HG02943 (cell line): Measurements from ENCODE around the gene NOC2L.

Source experiments
- ATAC-seq: cut with Tn5 transposase; IDR thresholded peaks from one replicate; pipeline ENCODE4 v1.9.1; 2021; ENCODE audit warnings: mild to moderate bottlenecking, low read depth, moderate library complexity; ENCODE audit not compliant: unreplicated experiment

Gene NOC2L

DNA sequence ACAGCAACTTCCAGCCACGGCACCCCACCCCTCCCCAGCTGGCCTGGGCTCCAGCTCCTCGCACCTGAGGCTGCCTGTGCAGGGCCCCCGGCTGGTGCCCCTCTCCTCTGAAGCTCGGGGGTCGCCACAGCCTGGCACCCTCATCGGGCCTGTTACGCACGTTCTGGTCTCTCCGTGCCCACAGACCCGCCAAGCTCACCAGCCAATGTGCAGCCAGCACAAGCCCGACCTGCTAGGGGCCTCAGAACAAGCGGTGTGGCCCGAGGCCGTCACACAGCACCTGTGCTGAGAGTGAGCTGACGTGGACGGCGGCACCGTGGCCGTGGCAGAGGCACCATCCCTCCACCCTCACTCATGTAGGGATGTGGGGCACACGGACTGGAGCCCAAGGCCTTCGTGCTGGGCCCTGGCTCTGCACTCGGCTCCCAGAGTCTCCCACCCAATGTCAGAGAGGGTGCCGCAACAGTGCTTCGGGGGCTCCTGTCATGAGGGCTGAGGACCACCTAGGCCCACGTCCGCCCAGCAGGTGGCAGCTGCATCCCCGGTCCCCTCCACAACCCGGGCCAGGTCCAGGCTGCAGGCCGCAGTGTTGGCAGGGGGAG is 39.7 kb downstream of the NOC2L start:
- ATAC-seq, result no peak

DNA sequence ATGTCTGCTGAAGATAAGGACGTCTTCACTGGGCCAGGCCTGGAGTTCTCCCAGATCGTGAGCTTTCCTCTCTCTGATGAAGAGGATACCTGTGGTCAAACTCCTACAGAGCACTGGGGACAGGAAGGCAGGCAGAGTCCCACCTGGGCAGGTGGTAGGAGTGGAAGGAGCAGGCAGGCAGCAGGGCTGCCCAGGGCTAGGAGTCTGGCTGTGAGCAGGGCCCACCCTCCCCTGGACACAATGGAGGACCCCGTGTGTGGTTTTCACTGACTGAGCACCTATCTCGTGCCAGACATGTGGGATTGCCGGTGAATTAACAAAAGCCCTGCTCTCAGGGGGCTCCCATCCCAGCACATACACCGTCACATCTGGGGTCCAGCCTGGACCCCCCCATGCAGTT is 40.2 kb downstream of the NOC2L start:
- no peak for ATAC-seq

DNA sequence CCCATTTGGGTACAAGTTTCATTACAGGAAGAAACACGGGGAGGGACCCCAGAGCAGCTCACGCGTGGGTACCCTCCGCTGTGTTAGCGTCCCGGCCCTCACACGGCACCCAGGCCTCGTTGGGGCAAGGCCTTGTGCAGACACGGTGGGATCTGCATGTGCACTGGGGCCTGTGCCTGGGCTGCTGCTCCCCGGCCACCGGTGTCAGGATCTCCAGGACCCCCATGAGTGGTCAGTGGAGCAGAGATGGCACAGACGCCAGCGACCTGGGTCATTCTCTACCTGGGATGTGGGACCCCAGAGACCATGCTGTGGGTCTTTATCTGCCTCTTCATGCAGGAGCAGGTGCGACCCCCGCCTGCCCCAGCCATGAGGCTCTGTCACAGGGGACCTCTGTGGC is 40.7 kb downstream of the NOC2L start:
- ATAC-seq, result no peak

DNA sequence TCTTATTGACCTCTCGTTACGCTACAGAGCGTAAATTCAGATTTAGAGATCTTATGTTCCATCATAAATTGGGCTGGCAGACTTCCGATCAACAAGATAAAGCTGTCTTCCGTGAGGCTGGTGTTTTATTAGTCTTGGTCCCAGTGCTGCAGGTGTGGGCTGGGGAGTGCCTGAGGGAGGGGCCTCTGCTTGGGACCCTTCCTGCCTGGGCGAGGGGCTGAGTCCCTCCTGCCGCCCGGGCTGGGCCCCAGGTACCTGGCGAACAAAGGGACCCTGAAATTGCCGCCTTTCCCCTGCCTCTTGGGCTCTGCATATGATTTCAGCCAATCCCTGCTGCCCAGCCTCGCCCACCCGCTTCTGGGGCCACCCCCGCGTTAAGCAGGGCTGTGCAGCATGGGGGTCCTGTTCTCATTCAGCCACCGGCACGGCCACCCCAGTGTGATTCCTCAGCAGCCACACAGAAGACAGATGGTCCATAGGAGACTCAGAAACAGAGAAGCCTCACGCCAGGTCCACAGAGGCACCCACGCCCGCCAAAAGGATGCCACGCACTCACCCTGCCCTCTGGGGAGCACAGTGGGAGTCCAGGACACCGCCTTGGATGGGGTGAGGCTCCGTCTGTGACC is 41.5 kb downstream of the NOC2L start:
- no peak for ATAC-seq

DNA sequence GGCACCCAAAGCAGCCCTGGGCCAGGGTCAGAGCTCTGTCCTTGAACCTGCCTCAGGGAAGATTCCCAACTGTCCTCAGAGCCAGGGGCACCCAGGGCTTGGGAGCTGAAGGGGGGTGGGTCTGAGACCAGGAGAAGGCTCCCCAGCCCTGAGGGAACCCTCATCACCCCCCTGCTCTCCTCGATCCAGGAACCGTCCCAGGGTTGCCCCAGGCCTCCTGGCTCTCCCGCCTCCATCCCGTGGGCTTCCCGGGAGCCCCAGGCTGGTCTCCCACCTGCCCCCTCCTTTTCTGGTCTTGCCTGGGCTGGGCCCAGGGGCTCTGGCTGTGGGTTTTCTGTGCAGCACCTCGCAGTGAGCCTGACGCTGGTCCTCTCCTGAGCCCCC is 42.0 kb downstream of the NOC2L start:
- no peak for ATAC-seq

DNA sequence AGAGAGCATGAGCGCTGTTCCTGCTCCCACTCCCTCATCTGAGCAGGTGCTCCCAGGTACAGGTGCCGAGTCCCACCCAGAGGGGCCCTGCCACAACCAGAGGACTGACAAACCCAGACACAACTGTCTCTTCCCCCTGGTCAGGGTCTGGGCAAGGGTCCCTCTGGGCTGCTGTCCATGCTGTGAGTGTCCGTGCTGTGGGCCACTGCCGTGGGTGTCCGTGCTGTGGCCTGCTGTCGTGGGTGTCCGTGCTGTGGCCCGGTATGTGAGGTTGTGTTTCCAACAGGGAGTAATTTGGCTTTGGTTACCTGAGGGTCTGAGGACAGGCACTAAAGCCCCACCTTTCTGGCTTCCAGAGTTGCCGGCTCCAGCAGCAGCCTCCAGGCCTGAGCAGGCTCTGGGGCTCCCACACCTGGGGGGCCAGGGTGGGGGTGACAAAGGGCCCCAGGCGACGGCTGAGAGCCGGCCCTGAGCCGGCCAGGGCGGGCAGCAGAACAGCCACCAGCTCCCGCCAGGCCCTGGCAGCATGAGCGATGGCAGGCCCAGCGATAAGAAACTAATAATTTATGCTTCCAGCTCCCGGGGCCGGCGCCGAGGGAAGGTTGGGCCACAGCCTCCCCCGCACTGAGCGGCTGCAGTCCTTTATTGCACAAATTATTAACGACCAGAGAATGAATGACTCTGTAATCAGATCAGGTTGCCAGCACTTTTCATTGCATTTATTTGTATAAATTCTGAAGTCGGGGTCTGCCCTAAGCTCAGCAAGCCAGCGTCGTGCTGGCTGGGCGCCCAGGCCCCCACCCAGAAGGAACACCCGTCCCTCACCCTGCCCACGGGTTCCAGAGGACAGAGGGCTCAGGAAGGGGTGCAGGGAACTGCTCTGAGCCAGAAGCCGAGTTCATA is 42.6 kb downstream of the NOC2L start:
- no peak for ATAC-seq

DNA sequence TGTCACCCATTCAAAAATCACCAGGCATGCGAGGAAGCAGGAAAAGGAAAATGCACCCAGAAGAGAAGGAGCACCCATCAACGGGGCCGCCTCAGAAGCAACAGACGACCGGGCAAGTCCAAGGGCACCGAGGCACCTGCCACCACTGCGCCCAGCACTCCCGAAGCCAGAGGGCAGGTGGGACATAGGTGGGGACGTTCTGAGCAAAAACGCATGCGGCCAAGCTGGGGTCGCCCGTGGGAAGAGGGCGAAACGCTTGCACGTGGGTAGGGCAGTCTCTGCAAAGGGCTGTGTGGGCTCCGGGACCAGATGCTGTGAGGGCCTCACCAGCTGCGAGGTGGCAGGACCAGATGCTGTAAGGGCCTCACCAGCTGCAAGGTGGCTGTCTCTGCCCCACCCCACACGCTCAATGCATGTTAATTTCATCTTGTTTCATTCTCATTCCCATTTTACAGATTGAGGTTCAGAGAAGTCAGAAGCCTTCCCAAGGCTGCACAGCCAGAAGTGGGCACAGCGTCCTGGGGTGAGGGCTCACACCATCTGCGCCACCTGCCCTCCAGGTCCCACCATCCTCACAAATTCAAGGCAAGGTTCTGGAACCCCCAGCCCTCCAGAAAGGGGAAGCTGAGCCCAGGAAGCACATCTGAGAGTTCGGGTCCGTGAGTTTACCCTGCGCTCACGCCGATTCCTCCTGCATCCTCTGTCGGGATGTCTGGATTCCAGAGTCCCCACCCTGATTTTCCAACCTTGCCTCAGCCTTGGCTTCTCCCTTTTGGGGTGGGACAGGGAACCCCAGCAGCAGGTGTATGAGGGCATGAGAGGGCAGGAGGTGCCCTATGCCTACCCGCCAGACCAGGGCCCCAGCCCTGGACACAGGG is 43.5 kb downstream of the NOC2L start:
- no peak for ATAC-seq

DNA sequence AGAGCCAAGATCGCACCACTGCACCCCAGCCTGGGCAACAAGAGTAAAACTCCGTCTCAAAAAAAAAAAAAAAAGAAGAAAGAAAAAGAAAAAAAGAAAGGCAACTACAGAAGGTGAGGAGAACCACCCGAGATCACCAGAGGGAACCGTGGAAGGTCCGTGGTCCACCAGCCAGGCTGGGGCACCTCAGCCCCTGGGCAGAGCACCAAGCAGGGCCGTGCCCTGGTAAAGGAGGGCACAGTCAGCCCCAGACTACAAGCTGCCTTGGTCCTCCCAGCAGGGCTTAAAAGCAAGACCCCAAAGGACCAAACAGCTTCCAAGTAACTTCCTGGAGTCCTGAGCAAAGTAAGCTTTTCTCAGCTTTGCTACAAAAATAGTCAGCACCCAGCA is 44.2 kb downstream of the NOC2L start:
- no peak for ATAC-seq

DNA sequence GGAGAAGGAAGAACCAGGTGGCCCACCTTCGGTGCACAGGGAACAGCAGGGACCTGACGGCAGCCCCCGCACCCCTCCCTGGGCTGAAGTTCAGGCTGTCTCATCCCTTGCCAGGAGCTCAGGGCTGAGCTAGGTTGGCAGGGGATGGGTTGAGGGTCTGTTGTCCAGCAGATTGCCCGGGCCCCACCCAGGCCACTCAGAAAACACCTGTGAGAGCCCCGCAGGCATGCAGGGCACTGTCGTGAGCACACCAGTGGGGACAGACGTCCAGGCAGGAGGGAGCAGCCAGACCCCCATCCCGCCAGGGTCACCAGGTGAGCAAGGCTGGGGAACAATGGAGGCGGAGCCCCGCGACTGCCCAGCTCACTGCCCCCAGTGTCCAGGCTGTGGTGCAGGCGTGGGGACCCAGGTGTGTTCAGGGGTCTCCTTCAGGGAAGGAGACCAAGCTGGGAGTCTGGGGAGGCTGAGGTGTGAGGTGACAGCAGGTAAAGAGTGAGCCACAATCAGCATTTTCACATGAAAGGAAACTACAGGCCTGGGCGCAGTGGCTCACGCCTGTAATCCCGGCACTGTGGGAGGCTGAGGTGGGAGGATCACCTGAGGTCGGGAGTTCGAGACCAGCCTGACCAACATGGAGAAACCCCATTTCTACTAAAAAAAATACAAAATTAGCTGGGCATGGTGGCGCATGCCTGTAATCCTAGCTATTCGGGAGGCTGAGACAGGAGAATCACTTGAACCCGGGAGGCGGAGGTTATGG is 44.7 kb downstream of the NOC2L start:
- no peak for ATAC-seq

DNA sequence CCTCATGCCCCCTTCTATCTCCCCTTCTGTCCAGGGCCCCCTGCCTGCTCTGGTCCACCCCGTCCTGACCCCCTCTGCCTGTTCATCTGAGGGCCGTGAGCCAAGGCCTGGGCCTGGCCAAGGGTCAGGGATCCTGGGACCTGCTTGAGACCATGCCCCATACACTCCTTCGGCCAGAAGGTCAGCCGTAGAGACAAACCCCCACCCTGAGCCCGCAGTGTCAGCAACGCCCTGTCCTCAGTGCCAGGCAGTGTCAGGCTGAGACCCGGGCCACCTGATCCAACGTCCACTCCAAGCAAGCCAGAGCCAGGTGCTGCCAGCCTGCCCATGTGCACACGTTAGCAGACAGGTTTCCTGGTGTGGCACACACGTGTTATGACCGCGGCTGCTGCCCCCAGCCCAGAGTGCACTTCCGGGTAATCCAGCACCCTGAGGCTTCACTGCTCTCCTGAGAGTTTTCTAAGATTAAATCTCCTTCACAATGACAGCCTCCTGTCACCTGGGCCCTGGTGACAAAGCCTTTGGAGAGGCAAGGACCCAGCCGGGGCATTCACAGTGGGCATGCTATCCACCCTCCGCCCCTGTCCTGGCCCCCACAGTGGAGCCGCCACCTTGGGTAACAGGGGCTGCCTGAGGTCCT is 45.4 kb downstream of the NOC2L start:
- ATAC-seq, result no peak

DNA sequence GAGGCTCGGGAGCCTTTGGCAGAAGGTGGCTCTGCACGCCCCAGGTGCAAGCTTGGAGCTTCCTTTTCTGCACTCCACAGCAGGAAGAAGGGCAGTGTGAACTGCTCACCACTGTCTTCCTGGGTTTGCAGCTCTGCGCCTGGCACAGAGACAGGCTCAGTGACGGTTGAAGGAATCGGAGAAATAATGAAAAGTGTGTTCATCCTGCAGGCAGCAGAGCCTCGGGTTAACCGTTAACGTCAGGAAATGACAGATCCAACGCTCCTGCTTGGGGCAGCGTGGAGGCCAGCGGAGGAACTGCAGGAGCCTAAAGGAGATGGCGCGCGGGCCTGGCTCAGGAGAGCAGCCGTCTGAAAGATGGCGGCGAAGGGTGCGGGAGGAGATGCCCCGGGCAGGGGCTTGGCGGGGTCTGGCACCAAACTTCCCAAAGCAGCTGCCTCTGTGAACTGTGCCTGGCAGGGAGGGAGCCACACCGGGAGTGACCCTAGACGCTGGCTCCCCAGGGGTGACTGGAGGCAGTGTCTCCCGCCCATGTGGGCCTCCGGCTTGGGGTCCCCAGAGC is 46.2 kb downstream of the NOC2L start:
- ATAC-seq, result no peak

DNA sequence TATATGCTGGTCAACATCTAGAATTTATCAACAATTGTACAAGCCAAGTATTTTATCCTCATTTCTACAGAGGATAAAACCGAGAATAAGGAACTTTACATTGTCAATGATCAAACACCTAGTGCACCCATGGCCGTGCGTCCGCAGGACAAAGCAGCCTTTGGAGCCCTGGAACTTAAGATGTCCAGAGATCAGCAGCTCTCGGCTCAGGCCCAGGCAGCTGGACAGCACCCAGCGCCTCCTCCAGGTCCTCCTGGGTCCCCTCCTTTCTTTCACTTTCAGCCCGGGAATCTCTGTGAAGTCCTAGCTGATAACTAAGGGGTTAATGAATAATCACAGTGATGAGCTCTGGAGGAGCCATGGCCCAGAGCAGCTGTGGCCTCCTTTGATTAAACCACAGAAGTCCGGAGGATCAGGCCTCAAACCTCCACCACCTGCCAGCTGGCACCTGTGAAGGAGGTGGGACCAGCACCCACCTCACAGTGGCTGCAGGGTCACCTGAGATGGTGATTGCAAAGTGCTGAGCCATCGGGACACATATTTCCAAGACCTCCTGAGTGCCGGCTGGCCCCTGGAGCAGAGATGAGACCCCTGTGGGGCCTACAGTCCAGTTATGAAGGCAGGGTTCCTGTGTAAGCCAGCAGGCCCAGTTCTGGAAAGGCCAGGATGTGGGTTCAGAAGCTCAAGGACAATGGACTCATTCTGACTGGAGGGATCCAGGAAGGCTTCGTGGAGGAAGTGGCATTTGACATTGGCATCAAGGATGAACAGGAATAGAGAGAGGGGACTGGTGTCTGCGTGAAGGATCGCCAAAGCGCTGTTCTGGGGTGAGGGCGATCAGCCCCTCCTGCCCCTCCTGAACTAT is 46.9 kb downstream of the NOC2L start:
- ATAC-seq, result no peak

DNA sequence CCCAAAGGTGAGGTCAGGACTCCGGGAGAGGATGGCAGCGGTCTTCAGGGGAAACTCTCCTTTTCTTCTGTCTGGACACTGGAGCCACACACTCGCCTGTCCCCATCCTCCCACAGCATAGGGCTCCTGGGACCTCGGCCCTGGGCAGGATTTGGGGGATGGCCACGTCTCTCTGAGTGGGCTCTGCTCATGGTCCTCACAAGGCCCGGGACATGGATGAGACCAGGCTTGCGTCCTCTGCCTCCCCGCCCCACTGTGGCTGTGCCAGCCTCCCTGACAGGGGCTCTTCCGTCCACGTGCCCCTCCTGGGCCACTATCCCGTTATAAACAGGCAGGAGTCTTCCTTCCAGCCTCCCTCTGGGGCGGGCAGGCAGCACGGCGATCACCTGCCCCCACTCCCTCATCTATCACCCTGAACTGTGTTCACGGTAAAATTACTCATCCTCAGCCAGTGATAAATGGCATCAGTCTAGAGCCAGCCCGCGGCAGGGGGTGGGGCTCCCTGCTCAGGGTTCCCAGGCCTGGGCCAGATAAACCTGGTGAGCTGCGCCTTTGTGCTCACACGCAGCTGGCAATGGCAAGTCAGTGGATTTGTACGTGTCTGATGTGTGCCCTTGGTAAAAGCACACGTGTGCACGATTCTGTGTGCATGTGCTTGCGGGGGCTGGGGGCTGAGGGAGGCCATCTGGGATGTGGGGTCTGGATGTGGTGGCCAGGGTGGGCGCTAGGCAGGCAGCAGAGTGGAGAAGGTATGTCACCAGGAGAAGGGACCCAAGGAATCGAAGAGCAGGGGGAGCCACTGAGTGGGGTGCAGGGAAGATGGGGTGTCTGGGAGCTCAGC is 48.0 kb downstream of the NOC2L start:
- no peak for ATAC-seq

DNA sequence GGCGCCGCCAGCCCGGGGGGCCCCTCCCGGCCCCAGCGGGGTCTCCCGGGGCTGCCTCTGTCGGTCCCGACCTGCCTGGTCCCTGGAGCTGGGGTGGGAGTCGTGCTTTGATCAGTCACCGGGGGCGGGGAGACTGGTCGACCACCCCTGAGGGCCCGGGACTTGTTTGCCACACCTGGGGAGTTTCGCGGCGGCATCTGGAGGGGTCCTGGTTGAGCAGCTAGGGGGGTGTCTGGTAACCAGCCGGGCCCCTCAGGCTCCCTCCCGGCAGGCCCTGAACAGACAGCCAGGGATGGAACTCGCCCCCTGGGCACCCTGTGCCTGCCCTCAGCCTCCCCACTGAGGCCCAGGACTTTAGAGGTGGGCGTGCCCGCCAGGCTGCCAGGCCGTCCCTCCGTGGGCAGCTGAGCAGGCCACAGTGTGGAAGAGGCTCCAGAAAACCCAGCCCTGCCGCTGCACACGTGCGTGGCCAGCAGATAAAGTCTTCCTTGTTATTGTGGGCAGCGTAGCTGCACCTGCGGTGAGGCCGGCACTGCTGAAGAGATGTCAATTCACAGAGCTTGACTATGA is 48.7 kb downstream of the NOC2L start:
- no peak for ATAC-seq

DNA sequence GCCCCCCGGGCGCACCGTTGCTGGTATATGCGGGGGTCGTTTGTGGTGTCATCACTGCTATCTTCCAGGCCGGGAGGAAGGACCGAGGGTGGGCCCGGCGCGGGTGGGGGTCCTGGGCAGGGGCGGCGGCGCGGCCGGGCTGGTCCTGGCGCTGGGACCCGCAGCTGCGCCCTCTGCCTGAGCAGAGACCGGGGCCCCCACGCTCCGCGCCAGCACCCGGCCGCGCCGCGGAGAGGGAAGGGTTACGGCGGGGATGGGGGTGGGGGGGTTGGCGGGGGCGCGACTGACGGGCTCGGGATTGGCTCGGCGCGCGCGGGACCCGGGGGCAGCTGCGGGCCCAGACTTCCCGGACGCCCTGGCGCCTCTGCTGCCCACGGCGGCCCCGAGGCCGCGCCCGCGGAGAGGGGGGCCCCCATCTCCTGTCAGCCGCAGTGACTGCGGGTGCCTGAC is 49.2 kb downstream of the NOC2L start:
- ATAC-seq, result no peak

DNA sequence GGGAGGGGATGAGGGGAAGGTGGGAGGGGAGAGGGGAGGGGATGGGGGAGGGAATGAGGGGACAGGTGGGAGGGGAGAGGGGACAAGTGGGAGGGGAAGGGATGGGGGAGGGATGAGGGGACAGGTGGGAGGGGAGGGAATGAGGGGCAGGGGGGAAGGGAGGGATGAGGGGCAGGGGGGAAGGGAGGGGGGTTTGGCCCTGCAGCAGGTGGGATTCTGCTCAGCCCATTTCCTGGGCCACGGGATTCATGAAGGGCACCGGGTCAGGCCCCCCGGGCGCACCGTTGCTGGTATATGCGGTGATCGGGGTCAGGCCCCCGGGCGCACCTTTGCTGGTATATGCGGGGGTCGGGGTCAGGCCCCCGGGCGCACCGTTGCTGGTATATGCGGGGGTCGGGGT is 50.4 kb downstream of the NOC2L start:
- no peak for ATAC-seq
